Measurements from ENCODE around the gene USP49.

The USP49 gene

GRCh38 chr6:41740366-41741162 lies 154.6 kb downstream of the USP49 start:
- H3K4me3 ChIP-seq (ENCODE audit: low read length), result no peak overlapping the region
- peaks cover 8% of the 10 kb centered on the region for H3K4me1 ChIP-seq (ENCODE audit: low read length)
- no peak overlapping the region for H3K4me2 ChIP-seq (ENCODE audit: low read length)
- TF ChIP-seq EZH2phosphoT487 (IDR thresholded peaks at IDR 0.05; ENCODE audit: low read depth), result no peak
- no peaks in the 10 kb centered on the region for H3K9me3 ChIP-seq (ENCODE audit: insufficient read depth, low read length)
- H3K9ac ChIP-seq (ENCODE audit: low read length), result no peak overlapping the region
- H3K79me2 ChIP-seq (ENCODE audit: low read length), result no peaks in the 10 kb centered on the region
- H3K36me3 ChIP-seq (replicated peaks; ENCODE audit: low read depth, low read length), result no peaks in the 10 kb centered on the region
- no peak overlapping the region for H2AFZ ChIP-seq (ENCODE audit: low read depth, low read length)
- H4K20me1 ChIP-seq (ENCODE audit: insufficient read depth, low read length), result no peaks in the 10 kb centered on the region
- H3K27me3 ChIP-seq (ENCODE audit: low read depth, low read length), result 0 out of 2 replicates have a peak, but pooled peaks cover 4% of the 10 kb centered on the region
- H3K27ac ChIP-seq (ENCODE audit: low read length), result no peak overlapping the region
